MM.1S (cell line): ENCODE results near the gene STAG3.
"Not testable (repeated sequence)": the region's sequence is repeated elsewhere in the genome, so short reads cannot be mapped to it uniquely, and the experiment has no call there.

ENCODE experiments used
- CTCF ChIP-seq: fragments of 300-600 bp; sonication (generic); IDR thresholded peaks from 2 replicates; pipeline ENCODE4 v1.5.1; 2016; ENCODE audit warnings: antibody characterized with exemption, low read length, mixed read lengths
- EZH2 ChIP-seq: fragments of 300-600 bp; sonication (generic); optimal IDR thresholded peaks from 2 replicates; pipeline ENCODE3; 2017; ENCODE audit warnings: low read depth, mild to moderate bottlenecking, antibody characterized with exemption, low read length, mixed read lengths
- EZH2phosphoT487 ChIP-seq: fragments of 300-600 bp; sonication (generic); IDR thresholded peaks from 2 replicates; pipeline ENCODE4 v1.6.1; 2018; ENCODE audit warnings: antibody characterized with exemption, low read length

GRCh38 chr7:100146350-100146749, 31.4 kb upstream of the STAG3 start:
- not testable (repeated sequence) for TF ChIP-seq CTCF, EZH2, EZH2phosphoT487
